K562 (cell line): ENCODE results near the gene LIX1L. TPM values are rescaled to one million over a fixed set of nuclear protein-coding genes. Genes with fewer than 3 reads are reported as not detected.

Experiments used
- CHD2 ChIP-seq: IDR thresholded peaks from 2 replicates; pipeline ENCODE4 v1.6.1; 2011; ENCODE audit warnings: low read depth, low read length
- HNRNPUL1 ChIP-seq: fragments of 200-400 bp; formaldehyde crosslinking; IDR thresholded peaks from 2 replicates; pipeline ENCODE4 v1.6.1; 2017; ENCODE audit warnings: low read length
- KDM1A ChIP-seq, 2 experiments: fragments of 450-650 bp; IDR thresholded peaks; 2 replicates each; pipeline ENCODE4 v1.6.1; 2016; ENCODE audit warnings: mild to moderate bottlenecking in 2 of 2
- NFE2L1 ChIP-seq: fragments of 450-650 bp; IDR thresholded peaks from 2 replicates; pipeline ENCODE4 v1.6.1; 2016; ENCODE audit warnings: missing genetic modification characterization, low read depth, mild to moderate bottlenecking, missing compliant biosample characterization, moderate library complexity, borderline replicate concordance
- RBM14 ChIP-seq: fragments of 200-400 bp; formaldehyde crosslinking; IDR thresholded peaks from 2 replicates; pipeline ENCODE4 v1.6.1; 2018; ENCODE audit warnings: low read depth, mild to moderate bottlenecking, low read length, moderate library complexity, borderline replicate concordance; ENCODE audit not compliant: insufficient read depth
- SP1 ChIP-seq: sonication (generic); formaldehyde crosslinking; IDR thresholded peaks from 2 replicates; pipeline ENCODE4 v1.8.1; 2022; ENCODE audit warnings: mild to moderate bottlenecking, missing genetic modification reagents
- ZSCAN32 ChIP-seq: fragments of 450-650 bp; formaldehyde crosslinking; IDR thresholded peaks from 2 replicates; pipeline ENCODE4 v1.4.0; 2020; ENCODE audit warnings: mild to moderate bottlenecking, moderate library complexity
- polyA plus RNA-seq, 8 experiments: library from polyadenylated mRNA; depleted of rRNA in 4 of 8; stranded (reverse) in 5 of 8; unstranded in 3 of 8; fragments of >200 nt; fragmentation: Nextera tagmentation in 2 of 8; fragmentation: Illumina TruSeq in 1 of 8; extraction: Ambion mirVana in 2 of 8; extraction: Trizol in 1 of 8; gene quantifications; 2 replicates each; pipeline versions ENCODE4 v1.2.1 to v1.2.3, GENCODE V29; 2011 to 2014; ENCODE audit warnings: inconsistent platforms in 1 of 8, missing spikeins in 1 of 8
- total RNA-seq, 7 experiments: library from RNA; depleted of rRNA in 6 of 7; stranded (reverse); fragments of >200 nt in 6 of 7; fragmentation: Illumina TruSeq in 2 of 7; extraction: Trizol in 2 of 7; gene quantifications; 2 replicates each; pipeline versions ENCODE4 v1.2.1 to v1.2.3, GENCODE V29; 2011 to 2021; ENCODE audit warnings: low replicate concordance in 1 of 7
- TF ChIP-seq, protein P1 (sequence below): fragments of 450-650 bp; IDR thresholded peaks from 2 replicates; pipeline ENCODE4 v1.6.1; 2016; ENCODE audit warnings: mild to moderate bottlenecking, moderate library complexity
- TF ChIP-seq, protein P2 (sequence below): IDR thresholded peaks from 3 replicates; pipeline ENCODE4 v1.6.1; 2011; ENCODE audit warnings: borderline replicate concordance, mild to moderate bottlenecking, moderate library complexity; ENCODE audit not compliant: insufficient read length; ENCODE audit errors: extremely low read depth
- TF ChIP-seq, protein P3 (sequence below): fragments of 450-650 bp; conservative IDR thresholded peaks from 2 replicates; pipeline ENCODE4 v1.6.1; 2016; ENCODE audit warnings: missing genetic modification characterization, low read depth, mild to moderate bottlenecking, missing compliant biosample characterization, moderate library complexity

The LIX1L gene
- total and polyA plus RNA-seq, 9 of the 15 experiments (the other 6 are each of a cell fraction or from before 2014, with no cell fraction given), result 4.6 to 26.5 (median 12.5) TPM

DNA sequence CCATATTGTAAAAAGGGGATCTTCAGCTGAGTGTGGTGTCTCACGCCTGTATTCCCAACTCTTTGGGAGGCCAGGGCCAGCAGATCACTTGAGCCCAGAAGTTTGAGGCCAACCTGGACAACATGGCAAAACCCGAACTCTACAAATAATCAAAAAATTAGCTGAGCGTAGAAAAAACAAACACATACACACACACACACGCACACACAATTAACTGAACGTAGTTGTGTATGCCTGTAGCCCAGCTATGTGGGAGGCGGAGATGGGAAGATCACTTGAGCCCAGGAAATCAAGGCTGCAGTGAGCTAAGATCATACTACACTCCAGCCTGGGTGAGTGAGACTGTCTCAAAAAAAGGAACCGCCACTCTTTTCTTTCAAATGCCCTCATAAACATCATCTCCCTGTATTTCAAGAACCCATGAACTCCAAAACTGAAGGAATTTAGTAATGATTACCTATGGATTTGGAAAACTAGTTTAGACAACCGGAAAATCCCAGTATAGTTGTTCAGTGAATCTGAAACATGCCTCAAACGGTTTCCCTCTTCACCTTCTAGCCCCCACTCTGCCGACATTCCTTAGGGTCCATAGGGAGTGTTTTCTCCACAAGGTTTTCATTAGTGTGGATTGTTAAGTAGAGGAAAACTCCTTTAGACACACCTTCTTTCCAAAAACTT is 34.1 kb upstream of the LIX1L start (continued):
- TF ChIP-seq, protein P1, sequence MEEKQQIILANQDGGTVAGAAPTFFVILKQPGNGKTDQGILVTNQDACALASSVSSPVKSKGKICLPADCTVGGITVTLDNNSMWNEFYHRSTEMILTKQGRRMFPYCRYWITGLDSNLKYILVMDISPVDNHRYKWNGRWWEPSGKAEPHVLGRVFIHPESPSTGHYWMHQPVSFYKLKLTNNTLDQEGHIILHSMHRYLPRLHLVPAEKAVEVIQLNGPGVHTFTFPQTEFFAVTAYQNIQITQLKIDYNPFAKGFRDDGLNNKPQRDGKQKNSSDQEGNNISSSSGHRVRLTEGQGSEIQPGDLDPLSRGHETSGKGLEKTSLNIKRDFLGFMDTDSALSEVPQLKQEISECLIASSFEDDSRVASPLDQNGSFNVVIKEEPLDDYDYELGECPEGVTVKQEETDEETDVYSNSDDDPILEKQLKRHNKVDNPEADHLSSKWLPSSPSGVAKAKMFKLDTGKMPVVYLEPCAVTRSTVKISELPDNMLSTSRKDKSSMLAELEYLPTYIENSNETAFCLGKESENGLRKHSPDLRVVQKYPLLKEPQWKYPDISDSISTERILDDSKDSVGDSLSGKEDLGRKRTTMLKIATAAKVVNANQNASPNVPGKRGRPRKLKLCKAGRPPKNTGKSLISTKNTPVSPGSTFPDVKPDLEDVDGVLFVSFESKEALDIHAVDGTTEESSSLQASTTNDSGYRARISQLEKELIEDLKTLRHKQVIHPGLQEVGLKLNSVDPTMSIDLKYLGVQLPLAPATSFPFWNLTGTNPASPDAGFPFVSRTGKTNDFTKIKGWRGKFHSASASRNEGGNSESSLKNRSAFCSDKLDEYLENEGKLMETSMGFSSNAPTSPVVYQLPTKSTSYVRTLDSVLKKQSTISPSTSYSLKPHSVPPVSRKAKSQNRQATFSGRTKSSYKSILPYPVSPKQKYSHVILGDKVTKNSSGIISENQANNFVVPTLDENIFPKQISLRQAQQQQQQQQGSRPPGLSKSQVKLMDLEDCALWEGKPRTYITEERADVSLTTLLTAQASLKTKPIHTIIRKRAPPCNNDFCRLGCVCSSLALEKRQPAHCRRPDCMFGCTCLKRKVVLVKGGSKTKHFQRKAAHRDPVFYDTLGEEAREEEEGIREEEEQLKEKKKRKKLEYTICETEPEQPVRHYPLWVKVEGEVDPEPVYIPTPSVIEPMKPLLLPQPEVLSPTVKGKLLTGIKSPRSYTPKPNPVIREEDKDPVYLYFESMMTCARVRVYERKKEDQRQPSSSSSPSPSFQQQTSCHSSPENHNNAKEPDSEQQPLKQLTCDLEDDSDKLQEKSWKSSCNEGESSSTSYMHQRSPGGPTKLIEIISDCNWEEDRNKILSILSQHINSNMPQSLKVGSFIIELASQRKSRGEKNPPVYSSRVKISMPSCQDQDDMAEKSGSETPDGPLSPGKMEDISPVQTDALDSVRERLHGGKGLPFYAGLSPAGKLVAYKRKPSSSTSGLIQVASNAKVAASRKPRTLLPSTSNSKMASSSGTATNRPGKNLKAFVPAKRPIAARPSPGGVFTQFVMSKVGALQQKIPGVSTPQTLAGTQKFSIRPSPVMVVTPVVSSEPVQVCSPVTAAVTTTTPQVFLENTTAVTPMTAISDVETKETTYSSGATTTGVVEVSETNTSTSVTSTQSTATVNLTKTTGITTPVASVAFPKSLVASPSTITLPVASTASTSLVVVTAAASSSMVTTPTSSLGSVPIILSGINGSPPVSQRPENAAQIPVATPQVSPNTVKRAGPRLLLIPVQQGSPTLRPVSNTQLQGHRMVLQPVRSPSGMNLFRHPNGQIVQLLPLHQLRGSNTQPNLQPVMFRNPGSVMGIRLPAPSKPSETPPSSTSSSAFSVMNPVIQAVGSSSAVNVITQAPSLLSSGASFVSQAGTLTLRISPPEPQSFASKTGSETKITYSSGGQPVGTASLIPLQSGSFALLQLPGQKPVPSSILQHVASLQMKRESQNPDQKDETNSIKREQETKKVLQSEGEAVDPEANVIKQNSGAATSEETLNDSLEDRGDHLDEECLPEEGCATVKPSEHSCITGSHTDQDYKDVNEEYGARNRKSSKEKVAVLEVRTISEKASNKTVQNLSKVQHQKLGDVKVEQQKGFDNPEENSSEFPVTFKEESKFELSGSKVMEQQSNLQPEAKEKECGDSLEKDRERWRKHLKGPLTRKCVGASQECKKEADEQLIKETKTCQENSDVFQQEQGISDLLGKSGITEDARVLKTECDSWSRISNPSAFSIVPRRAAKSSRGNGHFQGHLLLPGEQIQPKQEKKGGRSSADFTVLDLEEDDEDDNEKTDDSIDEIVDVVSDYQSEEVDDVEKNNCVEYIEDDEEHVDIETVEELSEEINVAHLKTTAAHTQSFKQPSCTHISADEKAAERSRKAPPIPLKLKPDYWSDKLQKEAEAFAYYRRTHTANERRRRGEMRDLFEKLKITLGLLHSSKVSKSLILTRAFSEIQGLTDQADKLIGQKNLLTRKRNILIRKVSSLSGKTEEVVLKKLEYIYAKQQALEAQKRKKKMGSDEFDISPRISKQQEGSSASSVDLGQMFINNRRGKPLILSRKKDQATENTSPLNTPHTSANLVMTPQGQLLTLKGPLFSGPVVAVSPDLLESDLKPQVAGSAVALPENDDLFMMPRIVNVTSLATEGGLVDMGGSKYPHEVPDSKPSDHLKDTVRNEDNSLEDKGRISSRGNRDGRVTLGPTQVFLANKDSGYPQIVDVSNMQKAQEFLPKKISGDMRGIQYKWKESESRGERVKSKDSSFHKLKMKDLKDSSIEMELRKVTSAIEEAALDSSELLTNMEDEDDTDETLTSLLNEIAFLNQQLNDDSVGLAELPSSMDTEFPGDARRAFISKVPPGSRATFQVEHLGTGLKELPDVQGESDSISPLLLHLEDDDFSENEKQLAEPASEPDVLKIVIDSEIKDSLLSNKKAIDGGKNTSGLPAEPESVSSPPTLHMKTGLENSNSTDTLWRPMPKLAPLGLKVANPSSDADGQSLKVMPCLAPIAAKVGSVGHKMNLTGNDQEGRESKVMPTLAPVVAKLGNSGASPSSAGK, result no peak
- TF ChIP-seq, protein P2, sequence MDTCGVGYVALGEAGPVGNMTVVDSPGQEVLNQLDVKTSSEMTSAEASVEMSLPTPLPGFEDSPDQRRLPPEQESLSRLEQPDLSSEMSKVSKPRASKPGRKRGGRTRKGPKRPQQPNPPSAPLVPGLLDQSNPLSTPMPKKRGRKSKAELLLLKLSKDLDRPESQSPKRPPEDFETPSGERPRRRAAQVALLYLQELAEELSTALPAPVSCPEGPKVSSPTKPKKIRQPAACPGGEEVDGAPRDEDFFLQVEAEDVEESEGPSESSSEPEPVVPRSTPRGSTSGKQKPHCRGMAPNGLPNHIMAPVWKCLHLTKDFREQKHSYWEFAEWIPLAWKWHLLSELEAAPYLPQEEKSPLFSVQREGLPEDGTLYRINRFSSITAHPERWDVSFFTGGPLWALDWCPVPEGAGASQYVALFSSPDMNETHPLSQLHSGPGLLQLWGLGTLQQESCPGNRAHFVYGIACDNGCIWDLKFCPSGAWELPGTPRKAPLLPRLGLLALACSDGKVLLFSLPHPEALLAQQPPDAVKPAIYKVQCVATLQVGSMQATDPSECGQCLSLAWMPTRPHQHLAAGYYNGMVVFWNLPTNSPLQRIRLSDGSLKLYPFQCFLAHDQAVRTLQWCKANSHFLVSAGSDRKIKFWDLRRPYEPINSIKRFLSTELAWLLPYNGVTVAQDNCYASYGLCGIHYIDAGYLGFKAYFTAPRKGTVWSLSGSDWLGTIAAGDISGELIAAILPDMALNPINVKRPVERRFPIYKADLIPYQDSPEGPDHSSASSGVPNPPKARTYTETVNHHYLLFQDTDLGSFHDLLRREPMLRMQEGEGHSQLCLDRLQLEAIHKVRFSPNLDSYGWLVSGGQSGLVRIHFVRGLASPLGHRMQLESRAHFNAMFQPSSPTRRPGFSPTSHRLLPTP, result no peak
- TF ChIP-seq NFE2L1 (tag) (no peak), SP1 (no peak), CHD2 (no peak), KDM1A (IDR thresholded peaks at IDR 0.05) (no peak), ZSCAN32 (no peak; the same call in none of the 2 replicates), HNRNPUL1 (no peak), RBM14 (no peak)
- TF ChIP-seq, protein P3, sequence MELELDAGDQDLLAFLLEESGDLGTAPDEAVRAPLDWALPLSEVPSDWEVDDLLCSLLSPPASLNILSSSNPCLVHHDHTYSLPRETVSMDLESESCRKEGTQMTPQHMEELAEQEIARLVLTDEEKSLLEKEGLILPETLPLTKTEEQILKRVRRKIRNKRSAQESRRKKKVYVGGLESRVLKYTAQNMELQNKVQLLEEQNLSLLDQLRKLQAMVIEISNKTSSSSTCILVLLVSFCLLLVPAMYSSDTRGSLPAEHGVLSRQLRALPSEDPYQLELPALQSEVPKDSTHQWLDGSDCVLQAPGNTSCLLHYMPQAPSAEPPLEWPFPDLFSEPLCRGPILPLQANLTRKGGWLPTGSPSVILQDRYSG, result no peak
